ENCODE results near the gene HDAC5. TPM values are rescaled to one million over a fixed set of nuclear protein-coding genes. Genes with fewer than 3 reads are reported as not detected.

The HDAC5 gene
- total and polyA plus RNA-seq, 2 of the 8 experiments (the other 6 are each of a cell fraction or from before 2014, with no cell fraction given) = 48.5 to 54.4 TPM

DNA sequence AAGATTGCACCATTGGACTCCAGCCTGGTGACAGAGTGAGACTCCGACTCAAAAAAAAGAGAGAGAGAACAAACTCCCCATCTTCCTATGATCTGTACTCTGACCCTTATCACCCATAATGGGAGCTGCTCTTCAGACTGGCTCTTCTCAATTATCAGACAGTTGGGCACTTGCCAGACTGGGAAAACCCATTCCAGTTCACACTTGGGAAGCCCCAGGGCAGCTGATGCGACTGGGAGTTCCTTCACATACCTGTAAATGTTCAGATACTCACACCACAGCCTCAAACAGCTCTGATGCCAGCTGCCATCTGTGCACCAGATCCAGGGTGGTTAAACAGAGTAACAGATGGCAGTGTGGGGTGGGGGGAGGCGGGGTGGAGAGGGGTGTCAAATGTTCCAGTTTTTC is 84.8 kb downstream of the HDAC5 start:
- Histone ChIP-seq H3K4me3 (ENCODE audit: extremely low read depth in 1 of 4, insufficient read depth in 2 of 4, low read depth in 3 of 4, low read length in 4 of 4) (no peak overlapping the region), H3K9ac (replicated peaks in 1 of 4; ENCODE audit: extremely low read depth in 1 of 4, low read depth in 3 of 4, low read length in 3 of 4) (no peak overlapping the region), H4K8ac (ENCODE audit: extremely low read depth, insufficient read depth, low read length) (no peak overlapping the region), H3K23ac (ENCODE audit: insufficient read length) (no peak overlapping the region), H4K20me1 (replicated peaks in 1 of 2; ENCODE audit: control insufficient read depth in 1 of 2, insufficient read depth in 2 of 2, low read length in 2 of 2) (peaks cover 4 to 16% of the 10 kb centered on the region in 2 experiments), H3K79me1 (ENCODE audit: low read depth, low read length) (peaks cover 4% of the 10 kb centered on the region; the same call in 1 of the 2 replicates), H3K23me2 (ENCODE audit: low read depth, low read length) (no peaks in the 10 kb centered on the region), H3K18ac (ENCODE audit: extremely low read depth, low read length) (no peak overlapping the region), H4K5ac (ENCODE audit: insufficient read length, low read depth, low read length) (no peak overlapping the region), H3K14ac (ENCODE audit: insufficient read length) (no peak overlapping the region), H2BK5ac (ENCODE audit: low read depth, low read length) (no peak overlapping the region), H3K79me2 (ENCODE audit: control insufficient read depth in 1 of 2, insufficient read depth in 2 of 2, low read length in 2 of 2) (peaks cover 0 to 39% of the 10 kb centered on the region in 2 experiments; a peak in 2 of 4 replicates), H2BK12ac (ENCODE audit: low read depth, low read length) (no peak overlapping the region), H3K4me1 (replicated peaks in 1 of 4; ENCODE audit: control insufficient read depth in 3 of 4, insufficient read depth in 4 of 4, low read length in 3 of 4) (no peaks in the 10 kb centered on the region), H2BK15ac (ENCODE audit: low read length) (no peak overlapping the region), H3K27me3 (replicated peaks in 1 of 4; ENCODE audit: control insufficient read depth in 3 of 4, extremely low read depth in 1 of 4, insufficient read depth in 3 of 4, low read length in 3 of 4) (no peaks in the 10 kb centered on the region), H3K27ac (ENCODE audit: low read depth, low read length) (no peak overlapping the region), H3K4ac (replicated peaks; ENCODE audit: insufficient read length, low read depth, low read length) (no peak overlapping the region), H2BK120ac (replicated peaks; ENCODE audit: low read depth, low read length) (no peak overlapping the region), H2AFZ (ENCODE audit: low read length) (no peak overlapping the region), H3K4me2 (ENCODE audit: insufficient read depth in 1 of 2, low read depth in 2 of 2, low read length in 2 of 2) (no peak overlapping the region), H3K56ac (replicated peaks; ENCODE audit: insufficient read length, low read depth, low read length) (no peak overlapping the region), H2BK20ac (ENCODE audit: low read length) (no peak overlapping the region), H3K36me3 (ENCODE audit: control insufficient read depth in 2 of 4, insufficient read depth in 4 of 4, low read length in 3 of 4) (peaks cover 22 to 46% (median 38%) of the 10 kb centered on the region in 4 experiments), H3K9me3 (ENCODE audit: insufficient read depth in 2 of 2, low read depth in 1 of 2, low read length in 1 of 2) (no peaks in the 10 kb centered on the region), H2AK5ac (ENCODE audit: low read depth, low read length) (no peak overlapping the region), H4K91ac (replicated peaks; ENCODE audit: insufficient read length, low read length) (no peak overlapping the region)
- CTCF ChIA-PET (ENCODE audit: partially characterized antibody) = interaction anchor here (1.0 to 9.5 kb wide), 5 partner anchors 12 to 94 kb away, joined by 3 to 108 read pairs (median 3); no protein-coding TSS in a partner anchor
- POLR2A ChIA-PET (ENCODE audit: partially characterized antibody) = interaction anchor here (1.4 to 7.4 kb wide), 4 partner anchors 11 to 28 kb away, joined by 3 to 55 read pairs (median 6); partner anchors contain the start of genes LSM12 and TMEM101
- FAIRE-seq (no peak), DNase-seq (ENCODE audit: low read depth in 1 of 2, low spot score in 2 of 2) (no peak)
- 96% methylated on average over 3 of the region's 3 CpGs; no CpG with 5 or more reads in 1 of the 2 experiments for WGBS, 2 experiments (ENCODE audit: extremely low coverage in 1 of 2, insufficient coverage in 1 of 2, insufficient read length in 1 of 2, insufficient replicate concordance in 2 of 2, low coverage in 1 of 2, low lambda C conversion rate in 2 of 2, missing lambda C conversion rate in 1 of 2)
- TF ChIP-seq SUZ12 (IDR thresholded peaks at IDR 0.05; ENCODE audit: low read length) = no peak
- no peak for TF ChIP-seq GTF2F1 (IDR thresholded peaks at IDR 0.05; ENCODE audit: borderline replicate concordance, low read depth, low read length)

Data from H1 (cell line).